OCI-LY3 (cell line): ENCODE data around the gene CERS6.

ENCODE experiments used
- H2AFZ ChIP-seq: fragments of 200-600, 300-600 bp; shearing (Covaris generic); 2 replicates; pipeline ENCODE4 v1.6.0; 2014; ENCODE audit warnings: antibody characterized with exemption, low read depth, low read length
- H3K27ac ChIP-seq: fragments of 200-600, 300-600 bp; sonication (generic); 2 replicates; pipeline ENCODE4 v1.5.1; 2014; ENCODE audit warnings: mild to moderate bottlenecking, low read length, moderate library complexity, mixed read lengths
- H3K27me3 ChIP-seq: fragments of 200-600, 300-600 bp; sonication (generic); 2 replicates; pipeline ENCODE4 v1.6.1; 2014; ENCODE audit warnings: low read depth, low read length, mixed read lengths
- H3K36me3 ChIP-seq: fragments of 200-600, 300-600 bp; sonication (generic); replicated peaks from 2 replicates; pipeline ENCODE3; 2014; ENCODE audit warnings: low read depth, low read length, mixed read lengths
- H3K4me1 ChIP-seq: fragments of 300-600, 200-600 bp; sonication (generic); 2 replicates; pipeline ENCODE4 v1.6.1; 2014; ENCODE audit warnings: low read length, mixed read lengths
- H3K4me2 ChIP-seq: fragments of 200-600, 300-600 bp; sonication (generic); 2 replicates; pipeline ENCODE4 v1.6.1; 2014; ENCODE audit warnings: low read length, mixed read lengths
- H3K4me3 ChIP-seq: fragments of 300-600, 200-600 bp; sonication (generic); 2 replicates; pipeline ENCODE4 v1.5.1; 2014; ENCODE audit warnings: antibody characterized with exemption, mild to moderate bottlenecking, low read length, moderate library complexity
- H3K79me2 ChIP-seq: fragments of 300-600, 200-600 bp; shearing (Covaris generic); 2 replicates; pipeline ENCODE4 v1.6.1; 2014; ENCODE audit warnings: mild to moderate bottlenecking, low read length, mixed read lengths
- H3K9ac ChIP-seq: fragments of 300-600, 200-600 bp; shearing (Covaris generic); 2 replicates; pipeline ENCODE4 v1.6.0; 2014; ENCODE audit warnings: mild to moderate bottlenecking, low read length, moderate library complexity
- H3K9me3 ChIP-seq: fragments of 200-600, 300-600 bp; shearing (Covaris generic); 2 replicates; pipeline ENCODE4 v1.6.1; 2014; ENCODE audit warnings: low read length, mixed read lengths; ENCODE audit not compliant: insufficient read depth
- H4K20me1 ChIP-seq: fragments of 200-600, 300-600 bp; sonication (generic); 2 replicates; pipeline ENCODE4 v1.6.1; 2016; ENCODE audit warnings: low read length, mixed read lengths; ENCODE audit not compliant: insufficient read depth
- CTCF ChIP-seq: fragments of 200-600, 300-600 bp; sonication (generic); IDR thresholded peaks from 2 replicates; pipeline ENCODE4 v1.5.1; 2014; ENCODE audit warnings: antibody characterized with exemption, low read length, low read depth
- EZH2phosphoT487 ChIP-seq: fragments of 200-600 bp; shearing (Covaris generic); IDR thresholded peaks from 2 replicates; pipeline ENCODE4 v1.6.1; 2018; ENCODE audit warnings: antibody characterized with exemption, mixed run types, low read depth

The CERS6 gene

GRCh38 chr2:168666339-168666738 lies 210.3 kb downstream of the CERS6 start:
- no peak overlapping the region for H2AFZ ChIP-seq
- TF ChIP-seq CTCF (no peak), EZH2phosphoT487 (no peak)

GRCh38 chr2:168667156-168667555 lies 211.1 kb downstream of the CERS6 start:
- no peak overlapping the region for H3K4me2 ChIP-seq
- no peaks in the 10 kb centered on the region for H3K9me3 ChIP-seq
- no peak overlapping the region for H3K4me3 ChIP-seq
- H3K79me2 ChIP-seq = no peaks in the 10 kb centered on the region
- no peak overlapping the region for H3K27ac ChIP-seq
- H3K9ac ChIP-seq = no peak overlapping the region
- H3K4me1 ChIP-seq = no peaks in the 10 kb centered on the region
- no peak for TF ChIP-seq EZH2phosphoT487
- TF ChIP-seq CTCF = no peak
- H4K20me1 ChIP-seq = no peaks in the 10 kb centered on the region
- H2AFZ ChIP-seq = no peak overlapping the region
- no peaks in the 10 kb centered on the region for H3K27me3 ChIP-seq
- no peaks in the 10 kb centered on the region for H3K36me3 ChIP-seq

More at GRCh38 chr2:168666339-168666738, 210.3 kb downstream of the CERS6 start:
- Histone ChIP-seq H3K9ac (no peak overlapping the region), H3K4me3 (no peak overlapping the region), H3K4me1 (no peaks in the 10 kb centered on the region), H4K20me1 (no peaks in the 10 kb centered on the region), H3K27me3 (no peaks in the 10 kb centered on the region), H3K36me3 (no peaks in the 10 kb centered on the region), H3K79me2 (no peaks in the 10 kb centered on the region), H3K4me2 (no peak overlapping the region), H3K9me3 (no peaks in the 10 kb centered on the region), H3K27ac (no peak overlapping the region)

GRCh38 chr2:168669151-168669550 lies 213.1 kb downstream of the CERS6 start:
- H2AFZ ChIP-seq = no peak overlapping the region
- H3K9me3 ChIP-seq = no peaks in the 10 kb centered on the region
- no peak overlapping the region for H3K4me3 ChIP-seq
- no peaks in the 10 kb centered on the region for H3K36me3 ChIP-seq
- H3K27me3 ChIP-seq = no peaks in the 10 kb centered on the region
- H3K79me2 ChIP-seq = no peaks in the 10 kb centered on the region
- TF ChIP-seq CTCF (no peak), EZH2phosphoT487 (no peak)
- H3K9ac ChIP-seq = no peak overlapping the region
- H4K20me1 ChIP-seq = no peaks in the 10 kb centered on the region
- H3K4me1 ChIP-seq = no peaks in the 10 kb centered on the region
- no peak overlapping the region for H3K4me2 ChIP-seq
- H3K27ac ChIP-seq = no peak overlapping the region

GRCh38 chr2:168670478-168670877 lies 214.4 kb downstream of the CERS6 start:
- Histone ChIP-seq H3K9ac (no peak overlapping the region), H3K4me3 (no peak overlapping the region), H3K79me2 (no peaks in the 10 kb centered on the region), H3K27me3 (no peaks in the 10 kb centered on the region), H3K4me2 (no peak overlapping the region), H2AFZ (no peak overlapping the region), H3K9me3 (no peaks in the 10 kb centered on the region), H4K20me1 (no peaks in the 10 kb centered on the region), H3K4me1 (no peaks in the 10 kb centered on the region), H3K36me3 (no peaks in the 10 kb centered on the region), H3K27ac (no peak overlapping the region)
- TF ChIP-seq CTCF = no peak
- no peak for TF ChIP-seq EZH2phosphoT487
